ENCODE measurements around the gene ZNF777.

- TF ChIP-seq CTCF (IDR thresholded peaks at IDR 0.05; ENCODE audit: poor library complexity) (no peak), EZH2 (IDR thresholded peaks at IDR 0.05; ENCODE audit: borderline replicate concordance) (no peak), EZH2phosphoT487 (IDR thresholded peaks at IDR 0.05; ENCODE audit: low read depth, severe bottlenecking, unreplicated experiment) (no peak)
Measured at GRCh38 chr7:149496642-149497391, 36.0 kb upstream of the ZNF777 start.
